Fibroblast of skin of left biceps (primary cell): ENCODE data around the gene ABLIM2.

Experiments
- DNase-seq, 2 experiments: peaks; one replicate each; pipeline ENCODE4 v3.0.0-alpha.2; 2013; ENCODE audit warnings: low read depth in 2 of 2

Gene ABLIM2

DNA sequence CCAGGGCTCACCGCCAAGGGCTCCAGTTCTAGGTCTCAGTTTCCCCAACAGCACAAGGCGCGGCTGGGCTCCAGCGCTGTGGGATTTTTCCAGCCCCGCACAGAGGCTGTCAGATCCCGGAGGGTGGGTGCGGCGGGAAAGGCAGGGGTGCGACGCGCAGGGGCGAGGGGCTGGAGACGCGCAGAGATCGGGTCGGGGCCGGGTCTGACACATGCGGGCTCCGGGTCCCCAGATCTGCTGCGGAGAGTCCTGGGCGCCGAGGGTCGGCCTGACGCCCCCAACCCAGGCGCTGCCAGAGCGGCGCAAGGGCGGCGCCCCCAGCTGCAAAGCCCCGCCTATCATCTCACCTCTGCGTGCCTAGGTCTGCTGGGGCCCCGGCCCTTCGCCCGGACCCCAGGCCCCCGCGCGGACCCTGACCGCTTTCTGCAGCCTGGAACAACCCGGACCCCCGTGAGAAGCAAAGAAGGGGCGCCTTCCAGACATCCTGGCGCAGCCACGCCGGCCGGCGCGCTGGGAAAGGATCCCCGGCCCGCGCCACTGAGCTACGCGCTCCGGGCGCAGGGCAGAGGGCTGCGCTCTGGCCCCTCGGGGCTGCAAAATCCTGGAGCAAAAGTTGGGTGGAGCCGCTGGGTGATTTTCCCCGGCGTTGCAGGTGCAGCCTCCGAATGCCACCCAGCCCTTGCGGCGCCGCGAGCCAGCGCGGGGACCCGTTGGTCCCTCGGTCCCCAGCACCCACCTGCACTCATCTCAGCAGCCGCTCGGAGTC is 486 bp downstream of the ABLIM2 start:
- no peak for DNase-seq

DNA sequence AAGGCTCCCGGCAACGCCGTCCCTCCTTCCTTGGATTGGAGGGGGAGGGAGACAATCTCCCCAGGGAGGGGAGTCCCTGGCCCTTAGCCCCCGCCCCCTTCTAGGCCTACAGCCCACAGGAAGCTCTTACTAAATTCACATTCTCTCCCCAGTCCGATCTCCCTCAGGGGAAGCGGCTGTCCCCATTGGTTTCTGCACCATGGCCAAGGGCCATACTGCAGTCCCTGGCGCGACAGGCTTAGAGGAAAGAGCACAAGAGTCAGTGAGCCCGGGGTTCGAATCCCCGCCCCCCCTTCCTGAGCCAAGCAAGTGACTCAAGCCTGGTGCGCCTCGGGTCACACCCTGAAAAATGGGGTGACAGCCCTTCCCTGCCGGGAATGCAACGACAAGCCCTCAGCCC is 1.1 kb downstream of the ABLIM2 start:
- no peak for DNase-seq

DNA sequence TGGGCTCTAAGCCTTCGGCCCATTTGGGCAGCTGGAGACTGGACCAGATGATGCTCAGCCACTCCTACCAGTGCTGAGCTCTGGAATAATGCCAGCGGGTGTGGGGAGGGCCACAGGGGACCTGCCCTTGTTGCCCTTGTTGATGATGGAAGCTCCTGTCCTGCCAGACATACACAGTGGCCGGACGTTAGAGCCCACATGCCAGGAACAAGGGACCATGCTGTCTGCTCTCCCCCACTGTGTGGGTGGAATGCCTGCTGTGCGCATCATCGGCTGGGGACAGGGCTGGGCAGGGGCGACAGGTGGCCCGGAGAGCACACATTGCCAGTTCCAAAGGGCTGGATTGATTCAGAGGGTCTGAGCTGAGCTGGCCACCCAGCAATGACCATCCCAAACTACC is 2.0 kb downstream of the ABLIM2 start:
- DNase-seq, result no peak

DNA sequence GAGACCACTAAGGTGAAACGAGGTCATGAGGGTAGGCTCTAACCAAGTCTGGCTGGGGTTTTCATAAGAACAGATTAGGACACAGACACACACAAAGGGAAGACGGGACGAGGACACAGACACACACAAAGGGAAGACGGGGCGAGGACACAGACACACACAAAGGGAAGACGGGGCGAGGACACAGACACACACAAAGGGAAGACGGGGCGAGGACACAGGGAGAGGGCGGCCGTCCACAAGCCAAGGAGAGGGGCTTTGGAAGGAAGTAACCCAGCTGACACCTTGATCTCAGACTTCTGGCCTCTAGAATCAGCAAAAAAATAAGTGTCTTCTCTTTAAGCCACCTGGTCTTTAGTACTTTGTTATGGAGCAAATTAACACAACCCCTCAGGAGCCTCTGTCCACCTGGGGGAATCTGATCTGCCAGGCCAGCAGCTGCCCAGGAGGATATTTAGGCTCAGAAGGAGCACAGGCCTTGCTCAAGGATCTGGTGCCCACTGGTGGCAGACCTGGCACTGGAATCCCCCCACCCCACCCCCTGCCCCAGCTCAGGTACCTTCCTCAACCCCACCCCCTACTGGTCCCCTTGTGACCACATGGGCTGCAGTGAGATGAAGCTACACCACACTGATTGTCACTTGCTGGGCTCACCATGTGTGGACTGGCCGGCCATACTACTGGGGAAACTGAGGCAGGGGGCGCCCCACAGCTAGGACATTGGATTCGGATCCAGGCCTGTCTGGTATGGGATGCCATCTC is 2.8 kb downstream of the ABLIM2 start:
- DNase-seq, result no peak

DNA sequence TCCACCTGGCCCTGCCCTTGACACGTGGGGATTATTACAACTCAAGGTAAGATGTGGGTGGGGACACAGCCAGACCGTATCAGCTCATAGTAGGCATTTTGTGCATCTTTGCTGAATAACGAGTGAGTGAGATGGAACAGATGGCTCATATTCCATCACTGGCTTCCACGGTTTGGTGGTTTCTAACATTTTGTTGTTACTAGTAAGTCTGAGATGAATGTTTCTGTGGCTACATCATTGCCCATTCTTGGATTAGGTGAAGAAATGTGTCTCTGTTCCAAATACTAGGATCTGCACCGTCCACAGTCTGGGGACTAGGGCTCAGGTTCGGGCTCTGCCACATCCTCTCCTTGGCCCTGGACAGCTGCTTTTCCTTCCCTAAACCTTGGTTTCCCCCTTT is 3.6 kb downstream of the ABLIM2 start:
- DNase-seq, result no peak

DNA sequence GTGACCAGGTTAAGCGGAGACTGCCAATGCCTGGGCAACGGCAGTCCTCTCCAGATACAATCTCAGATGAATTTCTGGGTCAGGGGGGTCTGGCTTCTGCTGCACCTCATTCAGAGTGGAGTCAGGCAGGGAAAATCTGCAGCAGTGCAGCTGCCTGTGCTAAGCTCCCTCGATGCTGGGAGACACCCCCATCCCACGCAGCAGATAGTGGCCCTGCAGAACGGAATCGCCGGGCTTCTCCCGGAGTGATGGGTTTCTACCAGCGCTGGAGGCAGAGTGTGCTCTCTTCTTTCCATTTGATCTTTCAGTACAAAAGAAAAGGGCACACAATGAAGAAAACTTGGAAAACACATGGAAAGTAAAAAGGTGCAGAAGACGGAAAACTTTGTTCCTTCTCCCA is 5.2 kb downstream of the ABLIM2 start:
- DNase-seq, result no peak

DNA sequence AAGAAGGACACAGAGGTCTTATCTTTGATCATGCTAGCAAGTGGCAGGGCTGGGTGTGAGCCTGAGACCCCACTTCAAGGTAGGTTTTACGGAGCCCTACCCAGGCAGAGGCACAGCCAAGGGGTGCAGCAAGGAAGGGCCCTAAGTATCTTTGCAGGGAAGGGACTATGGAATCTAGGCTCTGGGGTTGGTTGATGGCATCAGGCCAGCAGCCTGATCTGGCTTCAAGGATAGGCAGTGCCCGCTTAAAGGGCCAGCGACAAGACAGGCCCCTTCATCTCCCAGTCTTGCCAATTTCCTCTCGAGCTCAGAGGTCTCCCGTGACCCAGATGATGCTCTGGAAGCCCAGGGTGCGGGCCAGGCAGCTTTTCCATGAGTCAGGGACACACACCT is 5.8 kb downstream of the ABLIM2 start:
- DNase-seq, result no peak

DNA sequence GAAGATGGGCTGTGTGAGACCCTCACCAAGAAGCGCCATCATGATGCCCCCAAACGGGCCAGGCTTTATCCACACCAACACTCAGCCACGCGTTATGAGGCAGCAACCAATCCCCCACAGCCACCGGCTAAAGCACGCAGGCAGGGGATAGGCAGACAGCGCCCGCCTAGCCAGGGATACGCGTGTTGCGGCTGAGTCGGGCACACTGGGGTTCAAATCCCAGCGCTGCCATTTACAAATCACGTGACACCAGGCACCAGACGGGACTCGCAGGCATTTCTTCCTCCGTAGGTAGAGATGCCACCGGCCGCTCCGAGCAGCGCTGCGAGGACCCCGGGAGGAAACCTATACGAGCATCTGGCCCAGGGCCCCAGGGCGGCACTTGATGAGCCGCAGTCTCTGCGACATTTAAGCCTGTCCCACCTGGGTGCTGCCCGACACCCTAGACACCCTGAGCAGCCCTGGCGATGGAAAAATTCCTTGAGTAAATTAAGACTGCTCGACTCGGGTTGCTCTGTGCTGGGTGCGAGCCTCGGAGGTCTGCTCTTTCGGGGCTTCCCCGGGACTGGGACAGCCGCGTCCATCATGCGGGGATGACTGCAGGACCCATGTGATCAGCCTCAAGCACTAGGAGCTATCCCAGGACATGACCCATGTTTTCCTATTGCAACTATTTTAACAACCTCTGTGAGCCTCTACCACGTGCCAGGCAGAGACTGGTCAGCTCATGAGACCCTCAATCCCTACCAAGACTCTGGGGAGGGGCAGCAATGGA is 6.3 kb downstream of the ABLIM2 start:
- DNase-seq, result no peak

DNA sequence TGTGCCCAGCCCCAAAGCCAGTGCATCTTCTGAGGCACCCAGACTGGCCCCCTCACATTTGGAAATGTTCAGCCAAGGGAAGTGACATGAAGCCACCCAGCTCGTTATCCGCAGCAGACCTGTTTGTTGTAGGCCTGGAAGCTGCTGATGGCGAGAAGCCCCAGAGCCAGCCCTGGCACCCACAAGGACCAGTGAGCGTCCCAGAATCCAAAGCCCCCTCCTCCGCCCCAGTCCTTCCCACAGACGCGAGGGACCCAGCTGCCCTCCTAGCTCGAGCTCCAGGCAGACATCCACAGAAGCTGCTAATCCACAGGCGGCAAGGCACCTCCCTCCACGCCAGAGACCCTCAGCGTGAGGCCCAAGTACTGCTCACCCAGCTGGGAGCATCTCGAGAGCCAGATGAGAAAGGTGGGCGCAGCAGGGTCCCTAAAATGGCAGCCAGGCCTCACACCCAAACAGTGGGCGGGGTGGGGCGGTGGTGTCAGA is 7.4 kb downstream of the ABLIM2 start:
- no peak for DNase-seq

DNA sequence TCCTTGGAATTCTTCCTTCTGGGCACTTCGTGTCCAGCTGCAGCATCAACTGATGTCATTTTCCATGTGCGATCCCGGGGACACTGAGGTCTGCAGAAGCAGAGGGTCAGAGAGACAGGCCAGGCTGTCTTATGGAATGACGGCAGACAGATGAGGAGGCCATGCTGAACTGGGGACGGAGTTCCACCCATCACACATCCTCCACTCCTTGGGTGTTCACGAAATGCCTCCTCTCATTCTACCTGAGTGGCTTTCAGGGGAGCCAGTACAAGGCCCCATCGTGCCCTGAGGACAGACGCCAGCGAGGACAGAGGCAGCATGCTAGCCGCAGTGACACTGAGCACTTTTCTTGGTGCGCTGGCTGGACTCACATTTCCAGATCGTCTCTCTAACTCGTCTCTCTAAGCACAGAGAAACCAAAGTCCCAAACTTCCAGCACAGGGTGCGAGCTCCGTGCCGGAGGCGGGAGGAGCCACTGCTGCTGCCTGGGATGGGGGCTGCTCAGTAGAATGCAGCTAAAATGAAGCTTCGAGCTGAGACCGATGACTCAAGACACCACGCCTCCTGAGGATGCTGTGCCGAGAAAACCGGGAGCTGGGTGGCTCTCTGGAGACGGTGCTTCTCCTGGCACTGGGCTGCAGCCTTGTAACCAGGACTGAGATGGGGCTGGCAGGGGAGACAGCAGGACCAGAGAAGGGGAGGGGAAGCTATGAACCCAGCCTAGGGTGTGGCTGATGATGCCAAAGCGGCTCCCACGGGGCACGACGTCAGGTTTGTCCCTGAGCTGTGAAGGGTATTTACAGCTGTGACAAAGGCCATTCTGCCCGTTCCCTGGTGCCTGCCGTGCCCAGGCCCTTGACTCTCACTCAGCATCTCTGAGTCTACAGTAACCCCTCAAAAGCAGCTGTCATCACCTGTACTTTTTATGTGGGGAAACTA is 8.2 kb downstream of the ABLIM2 start:
- DNase-seq, result no peak

DNA sequence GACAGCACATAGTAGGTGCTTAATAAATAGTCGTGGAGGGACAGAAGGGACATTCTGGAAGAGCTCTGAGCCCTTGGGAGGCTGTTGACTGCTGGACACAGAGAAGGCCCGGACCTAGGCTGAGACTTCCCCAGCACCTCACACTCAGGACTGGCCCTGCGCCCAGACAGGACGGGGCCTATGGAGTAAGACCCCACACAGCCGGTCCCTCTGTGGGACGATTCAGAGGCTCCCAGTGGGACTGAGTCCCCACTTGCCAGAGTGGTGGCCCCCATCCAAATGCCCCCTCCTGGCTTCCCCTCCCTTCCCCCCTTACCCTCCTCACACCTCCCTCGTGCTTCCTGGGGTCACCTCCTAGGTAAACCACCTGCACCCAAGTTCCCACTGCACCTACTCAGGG is 8.9 kb downstream of the ABLIM2 start:
- DNase-seq, result no peak

DNA sequence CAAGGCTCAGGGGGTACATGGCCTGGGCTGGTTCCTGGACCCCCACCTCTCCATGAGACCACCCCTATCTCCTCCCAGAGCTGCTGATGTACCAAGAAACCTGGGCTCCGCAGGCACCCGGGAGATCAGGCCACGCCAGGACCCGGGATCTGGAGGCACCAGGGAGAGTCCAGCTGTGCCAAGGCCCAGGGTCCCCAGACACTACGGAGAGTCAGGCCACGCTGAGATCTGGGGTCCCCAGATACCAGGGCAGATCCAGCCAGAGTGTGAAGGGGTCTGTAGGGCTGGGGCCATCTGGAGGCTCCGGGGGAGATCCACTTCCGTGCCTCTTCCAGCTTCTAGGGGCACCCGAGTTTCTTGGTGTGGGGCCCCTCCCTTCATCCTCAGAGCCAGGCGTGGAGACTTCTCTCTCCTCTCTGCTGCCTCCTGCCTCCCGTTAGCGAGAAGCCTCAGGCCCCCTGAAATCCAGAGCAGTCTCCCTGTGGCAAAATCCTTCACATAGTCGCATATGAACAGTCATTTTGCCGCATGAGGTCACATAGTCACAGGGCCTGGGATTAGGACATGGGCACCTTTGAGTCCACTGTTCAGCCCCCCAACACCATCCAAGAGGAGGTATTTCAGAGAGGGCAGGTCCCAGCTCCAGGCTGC is 9.7 kb downstream of the ABLIM2 start:
- no peak for DNase-seq

DNA sequence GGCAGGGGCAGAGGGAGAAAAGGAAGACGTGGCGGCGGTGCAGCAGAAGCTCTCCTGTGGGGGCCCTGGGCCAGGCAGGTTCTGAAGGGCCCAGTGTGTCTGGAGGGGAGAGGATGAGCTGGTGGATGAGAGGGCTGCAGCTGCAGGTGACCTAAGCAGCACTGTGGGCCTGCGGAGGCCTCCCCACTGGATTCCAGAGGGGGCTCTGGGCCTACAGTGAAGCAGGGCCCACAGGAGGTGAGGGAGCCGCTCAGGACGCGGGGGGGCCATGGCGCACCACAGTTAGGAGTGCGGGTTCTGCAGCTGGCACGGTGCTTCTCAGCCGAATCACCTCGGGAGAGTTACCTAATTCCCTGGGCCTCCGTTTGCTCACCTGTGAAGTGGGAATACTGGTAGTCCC is 10.5 kb downstream of the ABLIM2 start:
- no peak for DNase-seq

DNA sequence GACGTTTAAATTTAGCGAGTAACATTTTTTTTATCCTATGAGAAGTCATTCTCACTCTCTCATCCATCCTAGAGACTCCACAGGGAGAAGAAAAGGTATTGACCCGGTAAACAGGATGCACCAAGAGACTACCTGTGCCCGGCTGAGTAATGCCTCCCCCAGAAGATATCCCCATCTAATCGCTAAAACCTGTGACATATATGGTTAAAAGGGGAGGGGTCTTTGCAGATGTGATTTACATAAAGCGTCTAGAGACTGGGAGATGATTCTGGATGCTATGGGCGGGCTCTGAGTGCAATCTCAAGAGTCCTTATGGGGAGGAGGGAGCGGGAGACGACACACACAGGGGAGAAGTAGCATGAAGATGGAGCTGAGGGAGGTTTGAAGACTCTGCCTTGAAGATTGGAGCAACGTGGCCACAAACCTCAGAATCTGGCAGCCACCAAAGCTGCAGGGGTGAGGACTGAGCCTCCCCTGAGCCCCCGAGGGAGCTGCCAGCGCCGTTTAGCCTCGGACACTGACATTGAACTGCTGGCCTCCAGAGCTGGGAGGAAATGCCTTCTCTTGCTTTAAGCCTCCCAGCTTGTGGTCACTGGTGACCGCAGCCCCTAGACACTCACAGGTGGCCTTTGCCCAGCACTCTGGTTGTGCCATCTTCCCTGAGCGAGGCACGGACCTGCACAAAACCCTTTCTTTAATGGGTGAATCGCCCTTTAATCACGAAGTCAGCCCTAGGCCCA is 11.2 kb downstream of the ABLIM2 start:
- no peak for DNase-seq

DNA sequence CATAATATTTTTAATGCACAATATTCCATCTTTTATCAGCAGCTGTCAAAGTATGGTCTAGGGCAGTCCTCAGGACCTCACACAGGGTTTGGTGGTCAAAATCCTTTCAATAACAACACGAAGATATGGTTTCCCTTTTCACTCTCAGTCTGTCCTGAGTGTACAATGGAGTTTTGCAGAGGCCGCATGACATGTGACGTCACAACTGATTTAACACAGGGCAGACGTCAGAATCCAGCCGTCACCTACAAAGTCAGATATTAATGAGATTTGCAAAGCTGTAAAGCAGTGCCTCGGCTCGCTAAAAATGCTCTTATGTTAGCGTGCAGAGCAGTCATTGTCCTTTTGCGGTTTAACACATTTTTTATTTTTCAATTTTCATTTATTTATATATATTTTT is 12.5 kb downstream of the ABLIM2 start:
- DNase-seq, result no peak

DNA sequence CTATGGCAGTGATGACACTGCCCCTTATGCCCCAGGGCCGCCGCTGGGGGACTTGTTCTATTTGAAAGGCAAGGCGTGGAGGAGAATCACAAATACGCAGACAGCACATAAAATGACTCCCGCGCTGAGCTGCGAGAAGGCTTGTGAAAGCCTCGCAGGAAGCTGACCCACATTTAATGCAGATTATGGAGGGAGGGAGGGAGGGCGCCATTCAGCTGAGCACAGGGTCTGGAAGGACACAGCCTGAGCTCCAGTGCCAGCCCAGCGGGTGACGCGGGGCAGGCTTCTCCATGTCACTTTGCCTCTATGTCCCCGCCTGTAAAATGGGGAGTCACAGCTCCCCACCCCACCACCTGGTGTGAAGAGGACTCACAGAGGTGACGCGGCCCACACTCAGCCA is 14.3 kb downstream of the ABLIM2 start:
- DNase-seq, result no peak

DNA sequence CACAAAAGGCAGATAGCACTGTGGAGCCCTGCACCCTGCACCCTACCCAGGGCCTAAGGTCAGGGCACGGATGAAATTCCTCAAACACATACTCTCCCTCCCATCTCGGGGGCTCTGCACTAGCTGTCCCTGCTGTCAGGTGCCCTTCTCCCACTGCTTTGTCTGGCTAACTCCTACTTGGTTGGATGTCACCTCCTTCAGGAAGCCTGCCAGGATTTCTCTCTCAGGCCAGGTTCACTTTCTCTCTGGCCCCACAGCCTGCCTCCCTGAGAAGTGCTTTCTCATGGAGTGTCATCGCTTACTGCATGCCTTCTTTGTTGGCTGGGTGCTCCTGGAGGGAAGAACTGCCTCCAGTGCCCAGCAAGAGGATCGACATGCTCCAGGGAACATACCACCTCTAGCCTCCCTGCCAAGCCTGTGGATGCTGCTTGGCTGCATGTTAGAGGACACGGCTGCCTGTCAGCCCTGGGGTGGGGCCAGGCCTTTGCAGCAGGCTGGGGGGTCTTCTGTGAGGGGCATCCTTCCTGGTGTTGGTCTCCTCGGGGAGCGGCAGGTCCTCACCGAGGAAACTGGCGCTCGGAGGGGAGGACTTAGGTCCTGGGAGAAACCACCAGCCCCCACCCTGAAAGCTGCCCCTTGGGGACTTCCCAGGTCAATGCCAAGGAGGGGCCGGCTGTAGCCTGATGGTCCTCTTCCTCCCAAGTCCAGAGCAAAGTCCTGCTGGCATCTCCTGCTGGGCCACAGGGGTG is 15.0 kb downstream of the ABLIM2 start:
- no peak for DNase-seq

DNA sequence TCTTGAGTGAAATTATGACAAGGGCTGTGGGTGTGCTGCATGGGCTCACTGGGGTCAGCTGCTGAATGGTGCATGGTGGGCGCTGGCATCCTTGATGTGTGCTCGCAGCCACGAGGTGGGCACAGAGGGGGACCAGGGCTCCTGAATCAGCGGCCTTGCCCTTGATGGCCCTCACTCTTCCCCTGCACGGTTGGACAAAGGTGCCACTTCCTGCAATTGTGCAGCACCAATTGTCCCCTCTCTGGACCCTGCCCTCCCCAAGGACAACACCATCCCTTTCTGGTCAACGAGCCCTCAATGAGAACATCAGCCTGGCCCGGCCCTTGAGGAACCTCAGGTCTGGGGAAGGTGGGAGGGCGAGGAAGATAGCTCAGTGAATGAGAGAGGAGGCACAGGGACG is 16.1 kb downstream of the ABLIM2 start:
- DNase-seq, result no peak

DNA sequence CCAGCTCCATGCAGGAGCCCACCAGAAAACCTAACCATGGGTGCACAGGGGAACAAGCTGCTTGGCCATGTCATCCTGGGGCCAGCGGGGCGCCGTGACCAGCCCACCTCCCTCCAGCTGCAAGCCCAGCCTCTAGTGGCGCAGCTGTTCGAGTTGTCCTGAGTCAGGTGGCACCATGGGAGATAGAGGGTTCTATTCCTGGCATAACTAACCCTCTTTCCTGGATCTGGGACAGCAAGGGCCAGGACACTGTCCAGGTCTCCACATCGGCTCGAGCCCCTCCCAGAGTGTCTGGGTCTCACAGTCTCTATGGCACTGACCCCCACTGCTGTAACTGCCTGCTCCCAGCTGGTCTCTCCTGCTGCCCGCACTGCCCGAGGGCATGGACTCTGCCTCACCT is 16.7 kb downstream of the ABLIM2 start:
- no peak for DNase-seq

DNA sequence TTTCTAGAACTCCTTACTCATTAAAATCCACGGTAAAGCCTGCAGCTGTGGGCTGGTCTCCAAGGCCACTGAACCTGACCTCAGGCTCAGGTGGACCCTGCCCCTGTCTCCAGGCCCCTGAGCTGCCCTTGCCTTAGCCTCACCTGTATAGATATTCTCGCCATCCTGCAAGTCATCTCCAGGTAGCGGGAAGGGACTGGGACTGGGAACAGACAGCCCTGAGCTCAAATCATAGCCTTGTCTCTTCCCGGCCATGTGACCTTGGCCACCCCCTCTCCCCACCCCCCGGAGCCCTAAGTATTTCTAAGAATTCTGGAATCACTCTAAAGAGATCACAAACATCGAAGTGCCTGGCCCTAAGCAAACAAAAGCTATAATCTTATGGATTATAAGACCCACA is 17.7 kb downstream of the ABLIM2 start:
- DNase-seq, result no peak
